KOPT-K1 (cell line): ENCODE measurements around the gene NPR1.

Experiments
- H3K27ac ChIP-seq: fragments of 200-600 bp; sonication (generic); 2 replicates; pipeline ENCODE4 v1.5.1; 2016; ENCODE audit warnings: antibody characterized with exemption, mild to moderate bottlenecking, low read depth, low read length; ENCODE audit not compliant: poor library complexity, severe bottlenecking
- H3K36me3 ChIP-seq: fragments of 200-600 bp; sonication (generic); 2 replicates; pipeline ENCODE4 v1.5.1; 2017; ENCODE audit warnings: antibody characterized with exemption, mild to moderate bottlenecking, low read length, moderate library complexity; ENCODE audit not compliant: insufficient read depth
- H3K9me3 ChIP-seq: fragments of 200-600 bp; sonication (generic); 2 replicates; pipeline ENCODE4 v1.5.1; 2017; ENCODE audit warnings: antibody characterized with exemption, low read length, mild to moderate bottlenecking; ENCODE audit not compliant: insufficient read depth, poor library complexity, severe bottlenecking

The NPR1 gene

DNA sequence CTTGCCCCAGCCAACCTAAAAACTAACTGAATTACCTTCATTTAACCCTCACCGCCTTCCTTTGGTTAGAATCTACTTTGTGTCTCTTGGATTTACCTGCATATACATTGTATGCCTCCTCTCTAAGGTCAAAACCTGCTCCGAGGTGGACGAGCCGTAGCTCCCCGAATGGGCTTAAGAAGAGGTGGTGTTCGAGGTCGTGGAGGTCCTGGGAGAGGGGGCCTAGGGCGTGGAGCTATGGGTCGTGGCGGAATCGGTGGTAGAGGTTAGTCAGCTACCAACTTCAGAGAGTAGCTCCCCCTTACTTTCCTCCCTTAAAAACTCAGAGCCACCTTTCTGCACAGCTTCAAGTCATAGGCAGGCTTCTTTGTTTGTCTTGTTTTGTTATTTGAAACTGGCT is 35.4 kb upstream of the NPR1 start:
- peaks cover 98% of the 10 kb centered on the region for H3K36me3 ChIP-seq
- H3K27ac ChIP-seq: no peak overlapping the region
- no peaks in the 10 kb centered on the region for H3K9me3 ChIP-seq

DNA sequence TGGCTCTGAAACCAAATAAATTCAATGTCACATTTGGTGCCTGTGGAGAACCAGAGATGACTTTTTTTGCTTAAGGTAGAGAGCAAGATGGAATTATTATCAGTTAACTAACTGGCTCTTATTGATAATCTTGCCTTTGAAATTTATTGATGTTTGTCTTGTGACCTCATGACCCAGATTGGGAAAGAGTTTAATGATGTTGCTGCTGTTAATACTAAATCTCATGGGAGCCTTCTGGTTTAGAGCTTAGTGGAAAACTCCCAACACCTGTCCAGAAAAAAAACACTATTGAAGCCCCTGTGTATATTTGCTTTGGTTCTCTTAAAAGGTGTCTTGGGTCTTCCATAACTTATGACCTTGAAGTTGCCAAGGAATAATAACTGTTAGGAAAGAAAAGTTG is 34.7 kb upstream of the NPR1 start:
- no peak overlapping the region for H3K27ac ChIP-seq
- H3K9me3 ChIP-seq: no peaks in the 10 kb centered on the region
- peaks cover 93% of the 10 kb centered on the region for H3K36me3 ChIP-seq

GRCh38 chr1:153646672-153647345 is 31.7 kb upstream of the NPR1 start:
- Histone ChIP-seq H3K36me3 (peaks cover 63% of the 10 kb centered on the region), H3K27ac (no peak overlapping the region)

GRCh38 chr1:153647346-153647714 is 31.2 kb upstream of the NPR1 start:
- no peak overlapping the region for H3K27ac ChIP-seq
- peaks cover 58% of the 10 kb centered on the region for H3K36me3 ChIP-seq
- H3K9me3 ChIP-seq: no peaks in the 10 kb centered on the region

More at GRCh38 chr1:153646672-153647345, 31.7 kb upstream of the NPR1 start:
- H3K9me3 ChIP-seq: no peaks in the 10 kb centered on the region

GRCh38 chr1:153648000-153648643 is 30.4 kb upstream of the NPR1 start:
- Histone ChIP-seq H3K9me3 (no peaks in the 10 kb centered on the region), H3K36me3 (peaks cover 50% of the 10 kb centered on the region), H3K27ac (no peak overlapping the region)

DNA sequence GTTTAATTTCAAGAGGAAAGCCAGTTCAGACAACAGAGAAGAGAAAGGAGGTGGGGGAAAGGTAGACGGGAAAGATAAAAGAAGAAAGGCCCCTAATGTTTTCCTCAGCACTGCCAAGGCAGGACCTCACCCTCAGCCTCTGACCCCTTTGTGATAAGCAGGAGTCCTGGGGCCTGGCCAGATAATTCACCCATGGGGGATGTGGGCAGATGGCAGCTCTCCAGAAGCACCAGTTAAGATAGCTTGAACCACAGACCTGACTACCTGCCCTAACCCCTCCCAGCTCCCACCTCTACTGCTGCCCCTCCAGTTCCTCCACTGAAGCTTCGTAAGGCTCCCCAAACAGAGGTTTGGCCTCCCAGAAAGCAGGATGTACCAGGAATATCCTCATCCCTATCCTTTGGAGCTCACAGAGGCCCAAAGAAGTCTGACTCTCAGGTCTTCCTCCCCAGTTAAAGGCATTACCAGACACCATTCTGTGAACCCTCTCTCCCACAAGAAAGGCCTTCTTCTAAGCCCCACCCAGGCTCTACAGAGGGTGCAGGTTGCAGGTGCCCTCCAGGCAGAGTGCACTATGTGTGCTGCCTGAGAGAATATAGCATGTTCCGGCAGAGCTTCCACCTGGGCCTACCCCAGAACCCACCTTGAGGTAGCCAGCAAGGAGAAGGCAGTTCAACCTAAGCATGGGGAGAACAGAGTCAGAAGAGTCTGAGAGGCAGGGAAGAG is 29.2 kb upstream of the NPR1 start:
- H3K27ac ChIP-seq: peak overlapping the region; percentile 15
- H3K36me3 ChIP-seq: peaks cover 38% of the 10 kb centered on the region

GRCh38 chr1:153649863-153650235 is 28.6 kb upstream of the NPR1 start:
- Histone ChIP-seq H3K36me3 (peaks cover 33% of the 10 kb centered on the region), H3K9me3 (no peaks in the 10 kb centered on the region), H3K27ac (peak overlapping the region; percentile 15)

More for the DNA sequence above, 29.2 kb upstream of the NPR1 start:
- no peaks in the 10 kb centered on the region for H3K9me3 ChIP-seq

DNA sequence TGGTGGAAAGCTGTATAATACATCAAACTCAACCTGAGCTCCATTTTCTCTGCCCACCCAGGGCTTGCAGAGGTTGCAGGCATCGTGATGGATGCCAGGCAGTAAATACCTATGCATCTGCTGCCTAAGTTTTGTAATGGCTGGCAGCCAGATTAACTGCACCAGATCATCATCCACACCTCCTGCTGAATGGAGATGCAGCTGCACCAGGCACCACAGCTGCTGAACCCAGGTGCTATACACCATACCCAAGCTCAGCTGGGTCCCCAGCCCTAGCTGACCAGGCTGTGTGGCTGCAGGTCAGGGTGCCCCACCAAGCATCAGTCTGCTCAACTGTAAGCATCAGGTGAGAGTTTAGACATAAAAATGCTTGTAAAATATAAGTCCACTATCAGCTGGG is 26.7 kb upstream of the NPR1 start:
- Histone ChIP-seq H3K9me3 (no peaks in the 10 kb centered on the region), H3K36me3 (peaks cover 13% of the 10 kb centered on the region), H3K27ac (no peak overlapping the region)

DNA sequence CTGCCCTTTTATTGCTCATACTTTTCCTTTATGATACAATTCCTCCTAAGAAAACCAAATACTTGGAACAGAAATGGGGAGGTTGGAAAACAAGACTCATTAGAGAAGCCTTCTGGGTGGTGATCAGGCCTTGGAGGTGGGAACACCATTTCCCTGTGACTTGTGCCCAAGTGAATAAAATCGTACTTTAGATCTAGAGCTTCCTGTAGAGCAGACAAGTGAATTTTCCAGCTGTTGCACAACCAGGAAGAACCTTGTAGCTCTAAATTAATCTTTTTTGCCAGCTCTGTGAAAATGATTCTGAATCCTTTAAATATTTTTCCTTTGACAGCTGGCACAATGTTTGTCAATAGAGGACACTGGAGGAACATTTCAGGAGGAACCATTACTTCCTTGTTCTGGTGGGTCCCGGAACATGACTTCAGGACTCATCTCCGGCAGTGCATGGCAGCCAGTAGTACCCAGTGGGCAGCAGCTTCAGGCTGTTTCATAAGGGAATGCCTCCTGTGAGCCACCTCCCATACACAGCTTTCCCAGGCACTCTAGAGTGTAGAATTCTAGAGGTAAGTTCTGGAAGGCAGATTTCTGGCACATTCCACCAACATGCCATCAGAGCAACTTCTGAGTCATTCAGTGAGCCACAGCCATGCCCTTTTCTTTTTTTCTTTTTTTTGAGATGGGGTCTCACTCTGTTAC is 25.5 kb upstream of the NPR1 start:
- Histone ChIP-seq H3K27ac (no peak overlapping the region), H3K36me3 (peaks cover 3% of the 10 kb centered on the region; the same call in 1 of the 2 replicates), H3K9me3 (no peaks in the 10 kb centered on the region)

DNA sequence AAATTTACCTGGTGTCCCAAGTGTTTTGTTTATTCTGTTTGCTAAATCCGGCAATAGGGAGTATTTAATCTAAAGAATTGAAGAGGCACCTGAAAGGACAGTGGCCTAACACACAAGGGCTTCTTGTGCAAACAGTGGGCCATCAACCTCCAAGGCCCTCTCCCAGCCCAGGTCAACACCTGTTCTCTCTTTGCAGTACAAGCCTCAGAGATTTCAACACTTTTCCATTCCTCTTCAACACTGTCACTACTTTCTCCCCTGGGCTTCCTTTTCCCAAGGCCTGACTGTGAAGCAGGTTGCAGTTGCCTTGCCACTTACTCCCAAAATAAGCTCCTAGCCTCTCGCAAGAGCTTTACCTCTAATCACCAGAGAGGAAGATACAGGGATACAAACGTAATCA is 23.2 kb upstream of the NPR1 start:
- Histone ChIP-seq H3K9me3 (no peaks in the 10 kb centered on the region), H3K27ac (no peak overlapping the region), H3K36me3 (no peaks in the 10 kb centered on the region; the same call in 1 of the 2 replicates)

- no peaks in the 10 kb centered on the region for H3K9me3 ChIP-seq
- H3K27ac ChIP-seq: peak within 1 kb of the TSS; percentile 80
- peaks cover 32% of the 10 kb centered on the region for H3K36me3 ChIP-seq
Measured at GRCh38 chr1:153658400-153659174, 19.9 kb upstream of the NPR1 start, which contains the start of gene SNAPIN. SNAPIN (plus strand) TSS chr1:153658703; CDS start chr1:153658744, 41 bp downstream.

GRCh38 chr1:153659175-153659534 is 19.3 kb upstream of the NPR1 start:
- H3K36me3 ChIP-seq: peaks cover 38% of the 10 kb centered on the region
- H3K27ac ChIP-seq: peak overlapping the region; percentile 80
- no peaks in the 10 kb centered on the region for H3K9me3 ChIP-seq

- Histone ChIP-seq H3K9me3 (no peaks in the 10 kb centered on the region), H3K27ac (peak overlapping the region; percentile 80), H3K36me3 (peaks cover 43% of the 10 kb centered on the region)
Measured at GRCh38 chr1:153659656-153660055, 18.8 kb upstream of the NPR1 start.

DNA sequence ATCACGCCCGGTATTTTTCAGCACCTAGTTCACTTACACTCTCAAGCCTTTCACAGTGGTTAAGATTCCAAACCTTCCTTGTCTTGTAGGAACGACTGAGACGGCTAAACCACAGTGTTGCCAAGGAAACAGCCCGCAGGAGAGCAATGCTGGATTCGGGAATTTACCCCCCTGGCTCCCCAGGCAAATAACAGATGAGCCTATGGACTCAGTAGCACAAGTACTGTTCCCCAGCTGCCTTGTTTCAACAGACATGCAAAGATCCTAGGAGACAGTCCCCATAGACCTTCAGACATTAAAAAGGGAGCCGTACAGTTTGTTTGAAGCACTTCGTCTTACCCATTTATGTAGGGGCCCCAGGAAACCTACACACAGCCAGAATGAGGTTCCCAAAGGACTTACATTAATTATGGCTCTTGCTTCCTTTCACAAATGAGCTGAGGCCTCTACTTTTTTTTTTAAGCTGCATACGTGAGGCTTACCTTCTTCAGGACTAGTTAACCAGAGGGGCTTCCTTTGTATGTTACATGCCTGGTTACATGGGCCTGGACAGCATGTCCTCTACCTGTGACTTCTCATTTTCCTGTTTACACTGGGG is 17.3 kb upstream of the NPR1 start:
- no peaks in the 10 kb centered on the region for H3K9me3 ChIP-seq
- no peak overlapping the region for H3K27ac ChIP-seq
- H3K36me3 ChIP-seq: peaks cover 58% of the 10 kb centered on the region
